Mesendoderm (in vitro differentiated cells): ENCODE data around the gene PDCD7.
"Not testable (repeated sequence)": the region's sequence is repeated elsewhere in the genome, so short reads cannot be mapped to it uniquely, and the experiment has no call there.

Source experiments
- DNase-seq: peaks from one replicate; pipeline ENCODE4 v3.0.0; 2013
- H2AK5ac ChIP-seq: 2 replicates; pipeline ENCODE4 v1.6.1; 2013; ENCODE audit warnings: low read length, inconsistent platforms
- H2BK120ac ChIP-seq: 2 replicates; pipeline ENCODE4 v1.6.1; 2013; ENCODE audit warnings: low read depth, mild to moderate bottlenecking, low read length, moderate library complexity, mixed read lengths
- H2BK15ac ChIP-seq: replicated peaks from 2 replicates; pipeline ENCODE4 v1.6.1; 2013; ENCODE audit warnings: low read depth, mild to moderate bottlenecking, moderate library complexity
- H2BK5ac ChIP-seq: 2 replicates; pipeline ENCODE4 v1.6.1; 2013; ENCODE audit warnings: low read length, inconsistent platforms
- H3K18ac ChIP-seq: 2 replicates; pipeline ENCODE4 v1.6.1; 2013; ENCODE audit warnings: mild to moderate bottlenecking, low read length, mixed read lengths
- H3K23ac ChIP-seq: one replicate; pipeline ENCODE4 v1.6.1; 2013; ENCODE audit warnings: low read length
- H3K27ac ChIP-seq: 2 replicates; pipeline ENCODE4 v1.5.1; 2013; ENCODE audit warnings: low read depth, mild to moderate bottlenecking, inconsistent platforms, low read length, moderate library complexity
- H3K27me3 ChIP-seq: 2 replicates; pipeline ENCODE4 v1.6.1; 2013; ENCODE audit warnings: low read length, control low read depth, mild to moderate bottlenecking, inconsistent platforms; ENCODE audit not compliant: insufficient read depth, poor library complexity
- H3K36me3 ChIP-seq: 2 replicates; pipeline ENCODE4 v1.6.1; 2013; ENCODE audit warnings: low read length, inconsistent platforms; ENCODE audit not compliant: control insufficient read depth, insufficient read depth
- H3K4ac ChIP-seq: one replicate; pipeline ENCODE4 v1.6.1; 2013; ENCODE audit warnings: low read depth, mild to moderate bottlenecking, low read length, moderate library complexity
- H3K4me1 ChIP-seq: 2 replicates; pipeline ENCODE4 v1.6.1; 2013; ENCODE audit warnings: low read depth, low read length, inconsistent platforms; ENCODE audit not compliant: control insufficient read depth
- H3K4me2 ChIP-seq: 2 replicates; pipeline ENCODE4 v1.6.1; 2013; ENCODE audit warnings: low read length
- H3K4me3 ChIP-seq: 2 replicates; pipeline ENCODE4 v1.5.1; 2013; ENCODE audit warnings: mild to moderate bottlenecking, low read length
- H3K56ac ChIP-seq: one replicate; pipeline ENCODE4 v1.6.1; 2013; ENCODE audit warnings: low read length
- H3K79me1 ChIP-seq: 2 replicates; pipeline ENCODE4 v1.6.1; 2013; ENCODE audit warnings: low read length, inconsistent platforms
- H3K79me2 ChIP-seq: 2 replicates; pipeline ENCODE4 v1.6.1; 2013; ENCODE audit warnings: mild to moderate bottlenecking, low read length; ENCODE audit not compliant: control insufficient read depth, insufficient read depth
- H3K9ac ChIP-seq: 2 replicates; pipeline ENCODE4 v1.6.1; 2013; ENCODE audit warnings: low read length, inconsistent platforms
- H4K5ac ChIP-seq: one replicate; pipeline ENCODE4 v1.6.1; 2013; ENCODE audit warnings: low read length
- H4K8ac ChIP-seq: one replicate; pipeline ENCODE4 v1.6.1; 2013; ENCODE audit warnings: low read depth, mild to moderate bottlenecking, control low read depth, low read length, moderate library complexity
- WGBS: extraction: QIAGEN DNeasy Blood & Tissue Kit; methylation state at CpG from one replicate; pipeline ENCODE4 v1.1.7; 2013; ENCODE audit warnings: low lambda C conversion rate, missing lambda C conversion rate; ENCODE audit not compliant: insufficient coverage; ENCODE audit errors: extremely low coverage; 5-methylcytosine and 5-hydroxymethylcytosine counted together

The PDCD7 gene

GRCh38 chr15:65138631-65139030 is 5.0 kb upstream of the PDCD7 start:
- H3K27me3 ChIP-seq, H3K23ac ChIP-seq, H3K27ac ChIP-seq, H2BK120ac ChIP-seq, H3K56ac ChIP-seq, H3K4ac ChIP-seq, H4K5ac ChIP-seq, H3K36me3 ChIP-seq, H2BK15ac ChIP-seq, H3K4me3 ChIP-seq, DNase-seq, H2AK5ac ChIP-seq, H4K8ac ChIP-seq, H3K79me2 ChIP-seq, H3K4me1 ChIP-seq, H3K9ac ChIP-seq, H3K4me2 ChIP-seq, H2BK5ac ChIP-seq, H3K79me1 ChIP-seq, H3K18ac ChIP-seq: not testable (repeated sequence)
- WGBS, result no CpG with 5 or more reads among the region's 6 CpGs

GRCh38 chr15:65137893-65138292 is 4.3 kb upstream of the PDCD7 start:
- no CpG with 5 or more reads among the region's 4 CpGs for WGBS
- not testable (repeated sequence) for H2AK5ac ChIP-seq, H3K4me2 ChIP-seq, H2BK120ac ChIP-seq, H3K9ac ChIP-seq, H2BK5ac ChIP-seq, H3K27ac ChIP-seq, H3K23ac ChIP-seq, H3K4ac ChIP-seq, H3K4me3 ChIP-seq, H3K79me1 ChIP-seq, H3K56ac ChIP-seq, H3K79me2 ChIP-seq, H3K4me1 ChIP-seq, H4K5ac ChIP-seq, DNase-seq, H3K36me3 ChIP-seq, H2BK15ac ChIP-seq, H4K8ac ChIP-seq, H3K18ac ChIP-seq, H3K27me3 ChIP-seq

- not testable (repeated sequence) for H3K79me1 ChIP-seq, H3K36me3 ChIP-seq, H3K9ac ChIP-seq, H3K4me1 ChIP-seq, H2BK5ac ChIP-seq, H2BK120ac ChIP-seq, H3K4ac ChIP-seq, H3K18ac ChIP-seq, H2BK15ac ChIP-seq, H3K27ac ChIP-seq, H3K79me2 ChIP-seq, H3K4me3 ChIP-seq, H3K4me2 ChIP-seq, H3K23ac ChIP-seq, H4K8ac ChIP-seq, H2AK5ac ChIP-seq, H3K56ac ChIP-seq, H3K27me3 ChIP-seq, H4K5ac ChIP-seq, DNase-seq
- WGBS, result no CpG with 5 or more reads among the region's 7 CpGs
Observed at GRCh38 chr15:65137089-65137488, 3.5 kb upstream of the PDCD7 start.

DNA sequence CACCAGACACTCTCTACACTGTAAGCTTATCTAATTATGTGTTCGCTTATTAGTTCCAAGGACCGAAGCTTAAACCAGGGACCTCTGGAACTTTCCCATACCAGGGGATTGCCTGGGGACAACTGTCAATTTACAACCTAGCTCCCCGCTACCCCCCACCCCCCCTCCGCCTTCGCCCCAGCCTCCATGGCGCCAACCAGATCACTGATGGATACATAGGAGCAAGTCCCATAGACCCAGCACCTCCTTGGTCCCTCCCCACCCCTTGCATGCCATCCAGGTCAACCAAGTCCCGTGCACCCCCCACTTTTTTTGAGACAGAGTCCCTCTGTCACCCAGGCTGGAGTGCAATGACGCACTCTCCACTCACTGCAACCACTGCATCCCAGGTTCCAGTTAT is 930 bp upstream of the PDCD7 start:
- no peak for DNase-seq
- Histone ChIP-seq H3K9ac (no peak overlapping the region), H3K36me3 (no peaks in the 10 kb centered on the region), H2BK15ac (no peak overlapping the region), H3K18ac (no peak overlapping the region), H3K56ac (no peak overlapping the region), H3K4me2 (no peak overlapping the region), H3K23ac (no peak overlapping the region), H3K4me1 (no peaks in the 10 kb centered on the region), H4K5ac (no peak overlapping the region), H3K4ac (no peak overlapping the region), H3K27me3 (no peaks in the 10 kb centered on the region), H2BK120ac (no peak overlapping the region), H3K79me1 (peaks cover 8% of the 10 kb centered on the region), H2BK5ac (no peak overlapping the region), H4K8ac (no peak overlapping the region), H2AK5ac (no peak overlapping the region), H3K4me3 (no peak overlapping the region), H3K27ac (no peak overlapping the region), H3K79me2 (peaks cover 6% of the 10 kb centered on the region)
- no CpG with 5 or more reads among the region's 8 CpGs for WGBS

DNA sequence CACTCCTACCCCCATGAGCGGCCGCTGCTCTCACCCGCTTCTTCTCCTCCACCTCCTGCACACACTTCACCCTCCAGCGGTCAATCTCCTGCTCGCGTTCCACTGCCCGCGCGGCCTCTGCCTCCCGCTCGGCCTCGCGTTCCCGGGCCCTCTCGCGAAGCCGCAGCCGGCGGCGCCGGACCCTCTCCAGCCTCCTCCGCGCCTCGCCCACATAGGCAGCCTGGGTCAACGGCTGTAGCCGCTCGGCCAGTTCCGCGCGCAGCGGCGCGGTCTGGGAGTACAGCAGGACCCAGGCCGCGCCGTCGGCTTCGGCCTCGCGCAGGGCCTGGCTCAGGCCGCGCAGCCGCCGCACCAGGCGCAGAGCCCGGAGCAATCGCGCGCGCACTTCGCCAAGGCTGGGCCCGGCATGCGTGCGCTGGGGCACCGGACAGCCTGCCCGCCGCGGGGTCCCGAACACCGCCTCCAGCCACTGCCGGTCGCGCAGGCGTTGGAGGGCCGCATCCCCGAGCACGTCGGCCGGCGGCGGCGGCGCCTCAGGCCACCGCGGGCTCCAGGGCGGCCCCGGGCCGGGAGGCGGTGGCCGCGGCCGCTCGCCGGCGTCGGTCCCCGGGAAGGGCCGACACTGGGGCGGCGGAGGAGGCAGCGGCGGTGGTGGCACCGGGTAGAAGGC is 595 bp downstream of the PDCD7 start:
- WGBS, result no CpG with 5 or more reads among the region's 93 CpGs
- peak overlapping the region; percentile 90 for H3K9ac ChIP-seq

DNA sequence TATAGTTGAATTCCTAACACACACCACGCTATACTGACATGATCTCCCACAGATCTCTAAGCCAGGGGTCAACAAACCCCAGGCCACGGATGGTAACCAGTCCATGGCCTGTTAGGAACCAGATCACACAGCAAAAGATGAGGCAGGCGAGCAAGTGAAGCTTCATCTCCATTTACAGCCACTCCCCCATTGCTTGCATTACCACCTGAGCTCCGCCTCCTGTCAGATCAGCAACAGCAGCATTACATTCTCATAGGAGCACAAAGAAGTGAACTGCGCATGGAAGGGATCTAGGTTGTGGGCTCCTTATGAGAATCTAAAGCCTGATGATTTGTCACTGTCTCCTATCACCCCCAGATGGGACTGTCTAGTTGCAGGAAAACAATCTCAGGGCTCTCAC is 2.7 kb downstream of the PDCD7 start:
- H3K27me3 ChIP-seq, result no peaks in the 10 kb centered on the region
- peaks cover 6% of the 10 kb centered on the region for H3K36me3 ChIP-seq
- H2BK120ac ChIP-seq, result no peak overlapping the region
- DNase-seq, result peak; percentile 42
- H3K4me3 ChIP-seq, result no peak overlapping the region
- H3K4me1 ChIP-seq, result no peaks in the 10 kb centered on the region
- no peak overlapping the region for H2AK5ac ChIP-seq
- H3K9ac ChIP-seq, result no peak overlapping the region
- H3K56ac ChIP-seq, result no peak overlapping the region
- H3K23ac ChIP-seq, result no peak overlapping the region
- no peak overlapping the region for H3K27ac ChIP-seq
- no CpG with 5 or more reads among the region's 5 CpGs for WGBS
- H2BK5ac ChIP-seq, result no peak overlapping the region
- no peak overlapping the region for H3K18ac ChIP-seq
- H3K4ac ChIP-seq, result no peak overlapping the region
- H4K8ac ChIP-seq, result no peak overlapping the region
- H3K79me2 ChIP-seq, result peaks cover 6% of the 10 kb centered on the region
- H3K79me1 ChIP-seq, result peaks cover 9% of the 10 kb centered on the region
- no peak overlapping the region for H4K5ac ChIP-seq
- no peak overlapping the region for H3K4me2 ChIP-seq
- H2BK15ac ChIP-seq, result no peak overlapping the region

More for the DNA sequence above, 595 bp downstream of the PDCD7 start:
- H4K5ac ChIP-seq, result no peak overlapping the region
- peak overlapping the region; percentile 86 for H3K27ac ChIP-seq
- no peak overlapping the region for H4K8ac ChIP-seq
- H3K4me1 ChIP-seq, result no peaks in the 10 kb centered on the region
- no peak overlapping the region for H2BK120ac ChIP-seq
- H2AK5ac ChIP-seq, result no peak overlapping the region
- H3K4ac ChIP-seq, result peak overlapping the region; percentile 78
- H2BK5ac ChIP-seq, result no peak overlapping the region
- H3K23ac ChIP-seq, result peak overlapping the region; percentile 80
- peak overlapping the region; percentile 73 for H3K4me3 ChIP-seq
- no peaks in the 10 kb centered on the region for H3K27me3 ChIP-seq
- no peak overlapping the region for H2BK15ac ChIP-seq
- peaks cover 6% of the 10 kb centered on the region for H3K79me2 ChIP-seq
- peak; percentile 74 for DNase-seq
- peaks cover 9% of the 10 kb centered on the region for H3K79me1 ChIP-seq
- H3K18ac ChIP-seq, result peak overlapping the region; percentile 91
- peak overlapping the region; percentile 95 for H3K56ac ChIP-seq
- peaks cover 5% of the 10 kb centered on the region for H3K36me3 ChIP-seq
- peak overlapping the region; percentile 98 for H3K4me2 ChIP-seq
